K562 (cell line): ENCODE measurements around the gene KLK15. TPM values are rescaled to one million over a fixed set of nuclear protein-coding genes. Genes with fewer than 3 reads are reported as not detected.

Experiments
- FIP1L1 ChIP-seq: fragments of 200-400 bp; formaldehyde crosslinking; IDR thresholded peaks from 2 replicates; pipeline ENCODE4 v1.6.1; 2018; ENCODE audit warnings: mild to moderate bottlenecking, low read depth, low read length; ENCODE audit not compliant: poor library complexity, severe bottlenecking
- HMG20A ChIP-seq: fragments of 450-650 bp; formaldehyde crosslinking; conservative IDR thresholded peaks from 2 replicates; pipeline ENCODE4 v1.4.0; 2020; ENCODE audit warnings: mild to moderate bottlenecking, mixed read lengths
- IFI16 ChIP-seq: fragments of 250-450 bp; sonication (Bioruptor Pico); IDR thresholded peaks from 2 replicates; pipeline ENCODE4 v2.1.2; 2022; ENCODE audit warnings: mild to moderate bottlenecking, inconsistent platforms
- MAFF ChIP-seq: IDR thresholded peaks from 2 replicates; pipeline ENCODE4 v1.6.1; 2012; ENCODE audit warnings: low read length, improper control_type of control experiment
- TGIF2 ChIP-seq: sonication (generic); formaldehyde crosslinking; IDR thresholded peaks from 2 replicates; pipeline ENCODE4 v1.8.1; 2022; ENCODE audit warnings: mild to moderate bottlenecking, missing genetic modification reagents, moderate library complexity
- polyA plus RNA-seq, 8 experiments: library from polyadenylated mRNA; depleted of rRNA in 4 of 8; stranded (reverse) in 5 of 8; unstranded in 3 of 8; fragments of >200 nt; fragmentation: Nextera tagmentation in 2 of 8; fragmentation: Illumina TruSeq in 1 of 8; extraction: Ambion mirVana in 2 of 8; extraction: Trizol in 1 of 8; gene quantifications; 2 replicates each; pipeline versions ENCODE4 v1.2.1 to v1.2.3, GENCODE V29; 2011 to 2014; ENCODE audit warnings: inconsistent platforms in 1 of 8, missing spikeins in 1 of 8
- total RNA-seq, 7 experiments: library from RNA; depleted of rRNA in 6 of 7; stranded (reverse); fragments of >200 nt in 6 of 7; fragmentation: Illumina TruSeq in 2 of 7; extraction: Trizol in 2 of 7; gene quantifications; 2 replicates each; pipeline versions ENCODE4 v1.2.1 to v1.2.3, GENCODE V29; 2011 to 2021; ENCODE audit warnings: low replicate concordance in 1 of 7
- TF ChIP-seq, protein P1 (sequence below): fragments of 250-450 bp; sonication (Bioruptor Pico); IDR thresholded peaks from 2 replicates; pipeline ENCODE4 v1.4.0; 2020
- TF ChIP-seq, protein P2 (sequence below): sonication (generic); formaldehyde crosslinking; IDR thresholded peaks from 2 replicates; pipeline ENCODE4 v1.9.0; 2022; ENCODE audit warnings: mild to moderate bottlenecking, missing genetic modification reagents

KLK15 gene
- total and polyA plus RNA-seq, 9 of the 15 experiments (the other 6 are each of a cell fraction or from before 2014, with no cell fraction given): not detected

GRCh38 chr19:50791594-50792271 lies 41.6 kb downstream of the KLK15 start (continued):
- TF ChIP-seq, protein P1, sequence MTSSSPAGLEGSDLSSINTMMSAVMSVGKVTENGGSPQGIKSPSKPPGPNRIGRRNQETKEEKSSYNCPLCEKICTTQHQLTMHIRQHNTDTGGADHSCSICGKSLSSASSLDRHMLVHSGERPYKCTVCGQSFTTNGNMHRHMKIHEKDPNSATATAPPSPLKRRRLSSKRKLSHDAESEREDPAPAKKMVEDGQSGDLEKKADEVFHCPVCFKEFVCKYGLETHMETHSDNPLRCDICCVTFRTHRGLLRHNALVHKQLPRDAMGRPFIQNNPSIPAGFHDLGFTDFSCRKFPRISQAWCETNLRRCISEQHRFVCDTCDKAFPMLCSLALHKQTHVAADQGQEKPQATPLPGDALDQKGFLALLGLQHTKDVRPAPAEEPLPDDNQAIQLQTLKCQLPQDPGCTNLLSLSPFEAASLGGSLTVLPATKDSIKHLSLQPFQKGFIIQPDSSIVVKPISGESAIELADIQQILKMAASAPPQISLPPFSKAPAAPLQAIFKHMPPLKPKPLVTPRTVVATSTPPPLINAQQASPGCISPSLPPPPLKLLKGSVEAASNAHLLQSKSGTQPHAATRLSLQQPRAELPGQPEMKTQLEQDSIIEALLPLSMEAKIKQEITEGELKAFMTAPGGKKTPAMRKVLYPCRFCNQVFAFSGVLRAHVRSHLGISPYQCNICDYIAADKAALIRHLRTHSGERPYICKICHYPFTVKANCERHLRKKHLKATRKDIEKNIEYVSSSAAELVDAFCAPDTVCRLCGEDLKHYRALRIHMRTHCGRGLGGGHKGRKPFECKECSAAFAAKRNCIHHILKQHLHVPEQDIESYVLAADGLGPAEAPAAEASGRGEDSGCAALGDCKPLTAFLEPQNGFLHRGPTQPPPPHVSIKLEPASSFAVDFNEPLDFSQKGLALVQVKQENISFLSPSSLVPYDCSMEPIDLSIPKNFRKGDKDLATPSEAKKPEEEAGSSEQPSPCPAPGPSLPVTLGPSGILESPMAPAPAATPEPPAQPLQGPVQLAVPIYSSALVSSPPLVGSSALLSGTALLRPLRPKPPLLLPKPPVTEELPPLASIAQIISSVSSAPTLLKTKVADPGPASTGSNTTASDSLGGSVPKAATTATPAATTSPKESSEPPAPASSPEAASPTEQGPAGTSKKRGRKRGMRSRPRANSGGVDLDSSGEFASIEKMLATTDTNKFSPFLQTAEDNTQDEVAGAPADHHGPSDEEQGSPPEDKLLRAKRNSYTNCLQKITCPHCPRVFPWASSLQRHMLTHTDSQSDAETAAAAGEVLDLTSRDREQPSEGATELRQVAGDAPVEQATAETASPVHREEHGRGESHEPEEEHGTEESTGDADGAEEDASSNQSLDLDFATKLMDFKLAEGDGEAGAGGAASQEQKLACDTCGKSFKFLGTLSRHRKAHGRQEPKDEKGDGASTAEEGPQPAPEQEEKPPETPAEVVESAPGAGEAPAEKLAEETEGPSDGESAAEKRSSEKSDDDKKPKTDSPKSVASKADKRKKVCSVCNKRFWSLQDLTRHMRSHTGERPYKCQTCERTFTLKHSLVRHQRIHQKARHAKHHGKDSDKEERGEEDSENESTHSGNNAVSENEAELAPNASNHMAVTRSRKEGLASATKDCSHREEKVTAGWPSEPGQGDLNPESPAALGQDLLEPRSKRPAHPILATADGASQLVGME (CRISPR knock-in tag): no peak
- TF ChIP-seq FIP1L1 (peak; percentile 42), TGIF2 (CRISPR knock-in tag) (no peak), IFI16 (no peak), MAFF (no peak), HMG20A (no peak)
- TF ChIP-seq, protein P2, sequence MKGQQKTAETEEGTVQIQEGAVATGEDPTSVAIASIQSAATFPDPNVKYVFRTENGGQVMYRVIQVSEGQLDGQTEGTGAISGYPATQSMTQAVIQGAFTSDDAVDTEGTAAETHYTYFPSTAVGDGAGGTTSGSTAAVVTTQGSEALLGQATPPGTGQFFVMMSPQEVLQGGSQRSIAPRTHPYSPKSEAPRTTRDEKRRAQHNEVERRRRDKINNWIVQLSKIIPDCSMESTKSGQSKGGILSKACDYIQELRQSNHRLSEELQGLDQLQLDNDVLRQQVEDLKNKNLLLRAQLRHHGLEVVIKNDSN (CRISPR knock-in tag): 0 out of 2 replicates have a peak, but pooled peaks have one; percentile 4
